SK-N-SH treated with all-trans-retinoic acid at 6 μM for 48 hours (cell line): Measurements from ENCODE around the gene SEPTIN3.

ENCODE experiments used
- ARNTL ChIP-seq: fragments of 450-650 bp; formaldehyde crosslinking; IDR thresholded peaks from 2 replicates; pipeline ENCODE4 v1.5.0; 2020; ENCODE audit warnings: low read depth, mild to moderate bottlenecking, moderate library complexity, borderline replicate concordance
- BACH2 ChIP-seq: fragments of 250-450 bp; sonication (Bioruptor Pico); IDR thresholded peaks from 2 replicates; pipeline ENCODE4 v1.9.0; 2021; ENCODE audit warnings: mild to moderate bottlenecking, borderline replicate concordance
- RARB ChIP-seq: fragments of 250-450 bp; sonication (Bioruptor Pico); IDR thresholded peaks from 2 replicates; pipeline ENCODE4 v1.8.0; 2021; ENCODE audit warnings: mild to moderate bottlenecking, moderate library complexity
- TSHZ2 ChIP-seq: fragments of 250-450 bp; sonication (Bioruptor Pico); IDR thresholded peaks from 2 replicates; pipeline ENCODE4 v1.5.0; 2020; ENCODE audit warnings: mild to moderate bottlenecking, moderate library complexity
- ZFP3 ChIP-seq: fragments of 250-450 bp; sonication (Bioruptor Pico); IDR thresholded peaks from 2 replicates; pipeline ENCODE4 v1.5.0; 2020; ENCODE audit warnings: mild to moderate bottlenecking, moderate library complexity
- TF ChIP-seq, protein P1 (sequence below): fragments of 250-450 bp; sonication (Bioruptor Pico); IDR thresholded peaks from 2 replicates; pipeline ENCODE4 v1.8.0; 2020; ENCODE audit warnings: mild to moderate bottlenecking, moderate library complexity, borderline replicate concordance

DNA sequence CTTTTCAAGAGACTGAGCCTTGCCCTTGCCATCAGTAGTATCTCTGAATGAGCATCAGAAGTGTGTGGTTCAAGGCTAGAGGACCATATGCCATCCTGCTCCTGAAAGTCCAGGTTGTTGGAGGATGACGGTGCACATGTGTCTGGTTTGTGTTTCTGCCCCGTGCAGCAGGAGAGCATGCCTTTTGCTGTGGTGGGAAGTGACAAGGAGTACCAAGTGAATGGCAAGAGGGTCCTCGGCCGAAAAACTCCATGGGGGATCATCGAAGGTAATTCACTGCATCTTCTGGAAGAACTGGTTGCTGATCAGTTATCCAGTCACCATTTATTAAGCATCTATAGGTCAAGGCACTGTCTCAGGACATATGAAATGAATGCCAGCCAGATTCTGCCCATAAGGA, 23.3 kb downstream of the SEPTIN3 start:
- TF ChIP-seq TSHZ2 (CRISPR knock-in tag) (no peak), ARNTL (CRISPR knock-in tag) (no peak), ZFP3 (CRISPR knock-in tag) (no peak), BACH2 (CRISPR knock-in tag) (no peak), RARB (CRISPR knock-in tag) (no peak)
- TF ChIP-seq, protein P1, sequence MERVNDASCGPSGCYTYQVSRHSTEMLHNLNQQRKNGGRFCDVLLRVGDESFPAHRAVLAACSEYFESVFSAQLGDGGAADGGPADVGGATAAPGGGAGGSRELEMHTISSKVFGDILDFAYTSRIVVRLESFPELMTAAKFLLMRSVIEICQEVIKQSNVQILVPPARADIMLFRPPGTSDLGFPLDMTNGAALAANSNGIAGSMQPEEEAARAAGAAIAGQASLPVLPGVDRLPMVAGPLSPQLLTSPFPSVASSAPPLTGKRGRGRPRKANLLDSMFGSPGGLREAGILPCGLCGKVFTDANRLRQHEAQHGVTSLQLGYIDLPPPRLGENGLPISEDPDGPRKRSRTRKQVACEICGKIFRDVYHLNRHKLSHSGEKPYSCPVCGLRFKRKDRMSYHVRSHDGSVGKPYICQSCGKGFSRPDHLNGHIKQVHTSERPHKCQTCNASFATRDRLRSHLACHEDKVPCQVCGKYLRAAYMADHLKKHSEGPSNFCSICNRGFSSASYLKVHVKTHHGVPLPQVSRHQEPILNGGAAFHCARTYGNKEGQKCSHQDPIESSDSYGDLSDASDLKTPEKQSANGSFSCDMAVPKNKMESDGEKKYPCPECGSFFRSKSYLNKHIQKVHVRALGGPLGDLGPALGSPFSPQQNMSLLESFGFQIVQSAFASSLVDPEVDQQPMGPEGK (CRISPR knock-in tag): no peak
